HL-60 (cell line): ENCODE measurements around the gene CAMSAP3.

Experiments used
- CTCF ChIP-seq: IDR thresholded peaks from one replicate; pipeline ENCODE4 v1.5.1; 2011; ENCODE audit warnings: low read length, control low read depth, inconsistent platforms; ENCODE audit not compliant: insufficient read depth
- GABPA ChIP-seq: IDR thresholded peaks from 2 replicates; pipeline ENCODE4 v1.6.1; 2012; ENCODE audit warnings: low read depth
- POLR2AphosphoS5 ChIP-seq: IDR thresholded peaks from 2 replicates; pipeline ENCODE4 v1.6.1; 2012; ENCODE audit warnings: low read depth

GRCh38 chr19:7614859-7615741 is 19.4 kb downstream of the CAMSAP3 start:
- TF ChIP-seq CTCF (no peak), POLR2AphosphoS5 (no peak), GABPA (no peak)
